GM10266 (cell line): Measurements from ENCODE around the gene ZBTB20.

ENCODE experiments used
- DNase-seq: peaks from one replicate; pipeline ENCODE4 v3.0.0; 2012; ENCODE audit errors: extremely low spot score
- TF ChIP-seq, protein P1 (sequence below): IDR thresholded peaks from 2 replicates; pipeline ENCODE4 v1.5.1; 2012; ENCODE audit warnings: mild to moderate bottlenecking, low read depth; ENCODE audit not compliant: control insufficient read depth, insufficient read depth; ENCODE audit errors: missing control alignments

Gene ZBTB20

DNA sequence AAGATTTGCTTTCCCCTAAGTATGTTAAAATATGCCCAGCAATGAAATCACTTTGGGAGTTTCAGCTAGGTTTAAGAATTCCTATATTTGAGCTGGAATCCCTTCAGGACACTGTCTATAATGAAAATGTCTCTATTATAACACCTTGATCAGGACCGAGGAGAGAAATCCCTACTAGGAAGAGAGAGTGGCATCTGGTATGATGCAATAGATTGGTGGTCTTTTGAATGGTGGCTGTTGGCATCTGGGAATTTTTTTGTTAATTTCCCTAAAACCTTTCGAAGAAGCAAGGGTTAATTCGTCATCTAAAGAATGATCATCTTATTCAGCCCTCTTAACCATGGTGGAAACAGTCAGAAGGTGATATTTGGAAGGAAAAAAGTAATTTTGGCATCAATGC is 810.2 kb downstream of the ZBTB20 start:
- TF ChIP-seq, protein P1, sequence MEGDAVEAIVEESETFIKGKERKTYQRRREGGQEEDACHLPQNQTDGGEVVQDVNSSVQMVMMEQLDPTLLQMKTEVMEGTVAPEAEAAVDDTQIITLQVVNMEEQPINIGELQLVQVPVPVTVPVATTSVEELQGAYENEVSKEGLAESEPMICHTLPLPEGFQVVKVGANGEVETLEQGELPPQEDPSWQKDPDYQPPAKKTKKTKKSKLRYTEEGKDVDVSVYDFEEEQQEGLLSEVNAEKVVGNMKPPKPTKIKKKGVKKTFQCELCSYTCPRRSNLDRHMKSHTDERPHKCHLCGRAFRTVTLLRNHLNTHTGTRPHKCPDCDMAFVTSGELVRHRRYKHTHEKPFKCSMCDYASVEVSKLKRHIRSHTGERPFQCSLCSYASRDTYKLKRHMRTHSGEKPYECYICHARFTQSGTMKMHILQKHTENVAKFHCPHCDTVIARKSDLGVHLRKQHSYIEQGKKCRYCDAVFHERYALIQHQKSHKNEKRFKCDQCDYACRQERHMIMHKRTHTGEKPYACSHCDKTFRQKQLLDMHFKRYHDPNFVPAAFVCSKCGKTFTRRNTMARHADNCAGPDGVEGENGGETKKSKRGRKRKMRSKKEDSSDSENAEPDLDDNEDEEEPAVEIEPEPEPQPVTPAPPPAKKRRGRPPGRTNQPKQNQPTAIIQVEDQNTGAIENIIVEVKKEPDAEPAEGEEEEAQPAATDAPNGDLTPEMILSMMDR, result no peak
- DNase-seq, result no peak

DNA sequence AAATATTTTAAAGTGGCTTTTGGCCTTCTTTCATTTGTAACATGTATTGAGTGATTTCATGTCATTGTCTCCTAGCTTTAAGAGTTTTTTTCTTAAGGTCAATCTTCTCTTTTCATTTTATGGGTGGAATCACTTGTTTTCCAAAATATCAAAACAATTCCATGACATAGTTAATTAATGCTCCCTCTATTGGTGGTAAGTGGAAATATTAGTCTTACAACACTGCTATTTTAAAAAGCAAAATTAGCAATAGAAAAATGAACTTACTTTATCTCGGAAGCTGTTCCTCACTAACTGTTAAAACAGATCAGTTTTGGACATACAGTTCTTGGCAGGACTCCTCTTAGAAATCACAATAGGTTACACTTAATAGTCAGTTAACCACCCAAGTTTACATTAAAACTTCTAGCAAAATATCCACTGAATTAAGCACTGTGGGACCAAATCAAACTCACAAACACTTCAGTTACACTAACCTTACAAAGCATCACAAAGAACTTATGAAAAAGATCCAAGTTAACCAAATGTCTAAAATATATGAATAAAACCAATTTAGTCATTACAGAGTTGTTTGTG is 810.9 kb downstream of the ZBTB20 start:
- TF ChIP-seq, protein P1, result peak; percentile 24
- no peak for DNase-seq

DNA sequence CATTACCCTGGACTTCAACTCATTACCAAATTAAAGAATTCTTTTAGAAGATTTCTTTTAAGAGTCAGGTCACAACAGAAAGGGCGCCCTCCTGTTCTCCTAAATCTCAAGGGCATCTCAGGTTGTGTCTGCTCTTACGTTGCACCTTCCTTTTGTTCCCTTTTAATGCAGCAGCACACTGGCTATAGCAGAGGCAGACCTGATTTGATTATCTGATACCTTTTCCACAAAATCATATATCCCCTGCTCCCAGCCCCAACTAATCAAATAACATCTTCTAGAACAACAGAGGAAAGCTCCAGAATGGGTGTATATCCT is 813.2 kb downstream of the ZBTB20 start:
- TF ChIP-seq, protein P1, result no peak
- no peak for DNase-seq

DNA sequence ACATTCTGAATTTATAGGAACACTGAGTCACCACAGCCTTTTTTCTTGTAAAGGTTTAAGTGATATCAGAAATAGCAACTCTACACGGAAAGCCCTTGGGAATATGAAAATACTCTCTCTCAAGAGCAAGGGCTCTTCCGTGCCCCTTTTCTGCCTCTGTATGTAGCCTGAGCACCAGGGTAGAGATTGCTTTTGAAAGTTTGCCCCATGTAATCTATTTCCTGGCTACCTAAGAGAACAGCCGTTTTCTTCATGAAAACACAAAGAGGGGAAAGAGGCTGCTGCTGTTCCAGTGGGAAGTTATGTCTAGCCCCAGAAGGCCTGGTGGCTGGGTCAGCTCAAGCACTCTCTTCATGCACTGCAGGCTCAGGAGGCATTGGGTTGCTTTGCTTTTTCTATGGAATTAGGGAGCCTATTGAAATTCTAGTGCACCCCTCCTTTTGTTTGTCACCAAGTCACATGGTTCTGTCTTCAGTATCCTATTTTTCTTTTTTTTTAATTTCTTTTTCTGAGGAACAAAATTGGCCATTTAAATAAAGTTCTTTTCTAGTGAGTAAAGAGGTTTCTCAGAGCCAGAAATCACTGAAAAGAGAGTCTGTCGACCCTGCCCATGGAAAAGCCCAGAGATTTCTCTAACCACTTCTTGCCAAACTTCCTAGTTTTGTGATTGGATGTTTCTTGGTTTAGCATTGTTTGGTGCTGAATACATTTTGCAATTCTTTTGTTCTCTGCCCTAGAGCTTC is 813.7 kb downstream of the ZBTB20 start:
- TF ChIP-seq, protein P1, result no peak
- DNase-seq, result no peak

DNA sequence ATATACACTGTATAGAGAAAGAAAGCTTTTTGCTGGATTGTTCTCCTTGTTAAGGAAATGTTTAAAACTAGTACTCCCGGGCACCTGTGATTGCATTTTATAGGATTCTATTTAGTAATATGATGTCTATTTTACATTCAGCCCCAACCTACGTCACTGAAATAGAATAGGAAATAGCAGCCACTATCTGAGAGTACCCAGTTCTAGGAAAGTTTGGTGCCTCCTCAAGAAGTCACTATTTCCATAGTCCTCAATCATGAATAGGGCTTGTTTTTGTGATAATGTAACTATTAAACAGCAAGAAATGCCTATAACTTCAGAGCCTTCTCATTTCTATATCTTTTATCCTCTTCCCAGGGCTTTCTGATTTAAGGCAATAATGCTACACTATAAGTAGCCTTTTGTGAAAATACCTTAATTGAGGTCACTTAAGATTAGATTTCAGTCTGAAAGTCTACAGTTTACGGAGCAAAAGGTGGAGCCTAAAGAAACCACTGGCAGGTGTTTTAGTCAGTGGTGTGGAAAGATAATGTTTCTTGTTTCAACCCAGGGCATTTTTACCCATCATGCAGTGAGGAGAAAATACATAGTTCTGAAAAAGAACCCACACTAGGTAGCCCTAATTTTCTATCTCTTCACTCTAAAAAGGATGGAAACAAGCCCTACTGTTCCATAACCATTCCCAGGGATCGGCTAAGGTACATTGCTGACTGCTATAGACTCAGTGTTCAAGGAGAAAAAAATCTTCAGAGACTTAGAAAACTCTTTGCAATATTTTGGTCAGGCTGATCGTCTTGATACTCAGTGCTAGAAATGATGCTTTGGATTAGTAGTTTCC is 814.5 kb downstream of the ZBTB20 start:
- no peak for DNase-seq
- TF ChIP-seq, protein P1, result no peak

DNA sequence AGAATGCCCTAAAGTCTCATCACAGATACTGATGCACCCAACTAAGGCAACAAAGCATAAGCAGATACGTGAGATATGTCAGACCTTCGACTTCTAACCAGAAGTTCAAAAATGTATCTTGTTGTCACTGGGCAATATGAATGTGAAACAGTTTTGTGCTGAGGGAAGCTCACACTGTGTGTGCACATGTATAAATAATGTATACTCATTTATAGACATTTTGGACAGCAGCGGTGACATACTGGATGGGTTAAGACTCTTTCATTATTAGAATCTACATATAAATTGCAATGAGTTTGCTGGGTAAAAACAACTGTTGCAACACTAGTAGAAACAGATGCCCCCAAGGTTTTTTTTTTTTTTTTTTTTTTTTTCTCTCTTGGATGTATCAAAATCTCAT is 815.4 kb downstream of the ZBTB20 start:
- DNase-seq, result no peak
- TF ChIP-seq, protein P1, result no peak

DNA sequence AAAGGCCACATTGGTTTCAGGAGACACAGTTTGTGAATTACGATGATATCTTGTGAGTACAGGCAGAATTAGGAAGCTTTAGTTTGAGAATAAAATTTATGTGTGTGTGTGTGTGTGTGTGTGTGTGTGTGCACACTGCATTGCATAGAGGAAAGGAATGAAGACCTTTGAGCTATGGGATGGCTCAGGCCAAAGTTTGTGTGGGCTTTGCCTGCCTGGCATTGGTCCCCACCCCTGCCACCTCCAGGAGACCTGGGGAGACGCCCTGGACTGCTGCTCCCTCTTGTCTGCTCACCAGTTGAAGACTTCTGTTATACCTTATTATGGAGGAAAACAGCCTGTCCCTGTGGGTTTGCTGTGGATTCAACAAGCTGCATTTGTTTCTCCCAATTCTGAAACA is 816.1 kb downstream of the ZBTB20 start:
- DNase-seq, result no peak
- TF ChIP-seq, protein P1, result no peak
